Stimulated activated CD4-positive, alpha-beta T cell treated with anti-CD3 and anti-CD28 coated beads, TNF-alpha, amount 100 ng/mL, for 48 hours (primary cell): ENCODE results near the gene CEP250.
"Not testable (repeated sequence)": the region's sequence is repeated elsewhere in the genome, so short reads cannot be mapped to it uniquely, and the experiment has no call there.

Source experiments
- DNase-seq, 3 donors: peaks; one replicate each; pipeline ENCODE4 v3.0.0-alpha.2; 2020; ENCODE audit warnings: low read depth in 3 of 3

CEP250 gene

GRCh38 chr20:35451295-35451694, 4.1 kb upstream of the CEP250 start:
- no peak for DNase-seq

GRCh38 chr20:35453647-35454046, 1.8 kb upstream of the CEP250 start:
- no peak for DNase-seq

- DNase-seq, result not testable (repeated sequence)
Measured at GRCh38 chr20:35456700-35457099, 1.3 kb downstream of the CEP250 start.

- DNase-seq, result not testable (repeated sequence)
Measured at GRCh38 chr20:35457539-35457938, 2.1 kb downstream of the CEP250 start.

- DNase-seq, result no peak
Measured at GRCh38 chr20:35458388-35458787, 3.0 kb downstream of the CEP250 start.

- no peak for DNase-seq
Measured at GRCh38 chr20:35461620-35462019, 6.2 kb downstream of the CEP250 start.

- DNase-seq, result no peak
Measured at GRCh38 chr20:35462351-35462750, 7.0 kb downstream of the CEP250 start.

- peak in 2 of 3 donors; percentile 18 to 41 for DNase-seq
Measured at GRCh38 chr20:35463455-35464300, 8.3 kb downstream of the CEP250 start.

- no peak for DNase-seq
Measured at GRCh38 chr20:35465976-35466375, 10.6 kb downstream of the CEP250 start.

GRCh38 chr20:35466856-35467255, 11.5 kb downstream of the CEP250 start:
- no peak for DNase-seq

- DNase-seq, result no peak
Measured at GRCh38 chr20:35467339-35468224, 12.2 kb downstream of the CEP250 start.

GRCh38 chr20:35468671-35469334, 13.4 kb downstream of the CEP250 start:
- no peak for DNase-seq

GRCh38 chr20:35472209-35472608, 16.8 kb downstream of the CEP250 start:
- no peak for DNase-seq

- no peak for DNase-seq
Measured at GRCh38 chr20:35473684-35474083, 18.3 kb downstream of the CEP250 start.

GRCh38 chr20:35474303-35474871, 19.0 kb downstream of the CEP250 start:
- no peak for DNase-seq

- no peak for DNase-seq
Measured at GRCh38 chr20:35476288-35476687, 20.9 kb downstream of the CEP250 start.

- no peak for DNase-seq
Measured at GRCh38 chr20:35478804-35479472, 23.5 kb downstream of the CEP250 start.

- no peak for DNase-seq
Measured at GRCh38 chr20:35479798-35480197, 24.4 kb downstream of the CEP250 start.

GRCh38 chr20:35487479-35487878, 32.1 kb downstream of the CEP250 start:
- DNase-seq, result no peak

GRCh38 chr20:35489717-35490116, 34.3 kb downstream of the CEP250 start:
- DNase-seq, result no peak

- DNase-seq, result peak; percentile 20 to 36 (median 33)
Measured at GRCh38 chr20:35490736-35491181, 35.4 kb downstream of the CEP250 start.
